CD14-positive monocyte (primary cell): ENCODE results near the gene ULBP2. TPM values are rescaled to one million over a fixed set of nuclear protein-coding genes. Genes with fewer than 3 reads are reported as not detected.
A peak's percentile ranks its signal among the peaks of the same experiment; 100 is the strongest.
"Not testable (repeated sequence)": the region's sequence is repeated elsewhere in the genome, so short reads cannot be mapped to it uniquely, and the experiment has no call there.

Source experiments
- DNase-seq, 3 donors: peaks; one replicate each; pipeline ENCODE4 v3.0.0-alpha.2; 2011 to 2022
- H2AFZ ChIP-seq: 2 replicates; pipeline ENCODE4 v1.6.0; 2012; ENCODE audit warnings: mild to moderate bottlenecking, low read depth, low read length, inconsistent platforms; ENCODE audit not compliant: insufficient read depth, poor library complexity, severe bottlenecking
- H3K27ac ChIP-seq, 2 donors: 1 replicate in 1 of 2; 2 replicates in 1 of 2; pipeline ENCODE4 v1.5.1; 2012 to 2013; ENCODE audit warnings: low read length in 2 of 2, control low read depth in 1 of 2, inconsistent platforms in 1 of 2, low read depth in 1 of 2, mild to moderate bottlenecking in 1 of 2
- H3K27me3 ChIP-seq, 2 donors: one replicate each; pipeline versions ENCODE4 v1.6.0 to v1.6.1; 2011 to 2013; ENCODE audit warnings: low read length in 2 of 2; ENCODE audit not compliant: control insufficient read depth in 2 of 2, insufficient read depth in 2 of 2
- H3K36me3 ChIP-seq, 2 donors: replicated peaks in 1 of 2; 1 replicate in 1 of 2; 2 replicates in 1 of 2; pipeline versions ENCODE4 v1.5.1 to v1.6.1; 2012 to 2013; ENCODE audit warnings: low read length in 2 of 2, control low read depth in 1 of 2, inconsistent platforms in 1 of 2, mild to moderate bottlenecking in 1 of 2; ENCODE audit not compliant: insufficient read depth in 2 of 2, control insufficient read depth in 1 of 2
- H3K4me1 ChIP-seq, 2 donors: 1 replicate in 1 of 2; 2 replicates in 1 of 2; pipeline versions ENCODE4 v1.5.1 to v1.6.1; 2012 to 2013; ENCODE audit warnings: low read length in 2 of 2, control low read depth in 1 of 2, inconsistent platforms in 1 of 2, mild to moderate bottlenecking in 1 of 2, moderate library complexity in 1 of 2; ENCODE audit not compliant: insufficient read depth in 2 of 2, control insufficient read depth in 1 of 2
- H3K4me2 ChIP-seq: replicated peaks from 2 replicates; pipeline ENCODE3; 2012; ENCODE audit warnings: low read length, moderate library complexity, mild to moderate bottlenecking; ENCODE audit not compliant: poor library complexity, severe bottlenecking; ENCODE audit errors: extremely low read depth
- H3K4me3 ChIP-seq, 3 experiments: fragments of 200-600 bp in 1 of 3; sonication (generic) in 1 of 3; replicated peaks in 1 of 3; 1 replicate in 2 of 3; 2 replicates in 1 of 3; pipeline ENCODE4 v1.5.1; 2011 to 2013; ENCODE audit warnings: low read length in 3 of 3, mild to moderate bottlenecking in 3 of 3, control low read depth in 2 of 3, low read depth in 2 of 3, inconsistent platforms in 1 of 3, moderate library complexity in 1 of 3
- H3K79me2 ChIP-seq: 2 replicates; pipeline ENCODE4 v1.6.0; 2012; ENCODE audit warnings: mild to moderate bottlenecking, control low read depth, inconsistent platforms, low read length, moderate library complexity; ENCODE audit not compliant: insufficient read depth
- H3K9ac ChIP-seq: 2 replicates; pipeline ENCODE4 v1.6.0; 2017; ENCODE audit warnings: low read length, mild to moderate bottlenecking; ENCODE audit not compliant: insufficient read depth, poor library complexity, severe bottlenecking
- H3K9me3 ChIP-seq, 2 donors: replicated peaks in 1 of 2; 1 replicate in 1 of 2; 2 replicates in 1 of 2; pipeline versions ENCODE4 v1.5.1 to v1.6.1; 2012 to 2013; ENCODE audit warnings: low read length in 2 of 2, control low read depth in 1 of 2; ENCODE audit not compliant: control insufficient read depth in 1 of 2, insufficient read depth in 1 of 2
- H4K20me1 ChIP-seq: 2 replicates; pipeline ENCODE4 v1.6.0; 2012; ENCODE audit warnings: mild to moderate bottlenecking, low read length, control low read depth, moderate library complexity; ENCODE audit not compliant: insufficient read depth
- H3K27ac Mint-ChIP-seq, 7 donors: one replicate each; pipeline ENCODE4 v1.8.0; 2020; ENCODE audit warnings: mild to moderate bottlenecking in 7 of 7, mixed read lengths in 7 of 7, moderate library complexity in 6 of 7, inconsistent platforms in 2 of 7
- H3K27me3 Mint-ChIP-seq, 3 donors: one replicate each; pipeline ENCODE4 v1.8.0; 2021 to 2022; ENCODE audit warnings: low read depth in 3 of 3, mild to moderate bottlenecking in 3 of 3, mixed read lengths in 3 of 3, moderate library complexity in 3 of 3, inconsistent platforms in 1 of 3
- H3K36me3 Mint-ChIP-seq, 2 donors: one replicate each; pipeline ENCODE4 v1.8.0; 2020; ENCODE audit warnings: mixed read lengths in 2 of 2, inconsistent platforms in 1 of 2, mild to moderate bottlenecking in 1 of 2
- H3K4me1 Mint-ChIP-seq: one replicate; pipeline ENCODE4 v1.8.0; 2020; ENCODE audit warnings: mild to moderate bottlenecking, mixed read lengths
- H3K4me3 Mint-ChIP-seq, 2 donors: one replicate each; pipeline ENCODE4 v1.8.0; 2020; ENCODE audit warnings: mild to moderate bottlenecking in 2 of 2, mixed read lengths in 2 of 2, moderate library complexity in 1 of 2
- H3K9me3 Mint-ChIP-seq, 7 donors: one replicate each; pipeline ENCODE4 v1.8.0; 2020 to 2022; ENCODE audit warnings: mixed read lengths in 7 of 7, mild to moderate bottlenecking in 6 of 7, moderate library complexity in 6 of 7, inconsistent platforms in 2 of 7
- CTCF ChIP-seq: fragments of 200-600 bp; IDR thresholded peaks from one replicate; pipeline ENCODE4 v1.8.0; 2022; ENCODE audit warnings: antibody characterized with exemption, mild to moderate bottlenecking
- WGBS: methylation state at CpG from one replicate; pipeline ENCODE4 v1.1.5; 2013; ENCODE audit warnings: missing lambda C conversion rate; ENCODE audit not compliant: insufficient coverage; 5-methylcytosine and 5-hydroxymethylcytosine counted together
- intact Hi-C, 2 donors: fragments of 100-400 bp; cut with micrococcal nuclease; formaldehyde crosslinking; loops; one replicate each; pipeline versions ENCODE4 v1.15.0 to v1.15.1; 2023
- polyA plus RNA-seq, 3 donors: library from polyadenylated mRNA; depleted of rRNA in 1 of 3; unstranded in 2 of 3; stranded (reverse) in 1 of 3; fragments of 300-500 nt in 2 of 3; fragments of >200 nt in 1 of 3; fragmentation: Illumina TruSeq in 2 of 3; gene quantifications; 1 replicate in 2 of 3; 2 replicates in 1 of 3; pipeline ENCODE4 v1.2.3, GENCODE V29; 2012 to 2021

The ULBP2 gene
- polyA plus RNA-seq, 3 donors: 0.31 to 0.49 TPM; not detected in 1

DNA sequence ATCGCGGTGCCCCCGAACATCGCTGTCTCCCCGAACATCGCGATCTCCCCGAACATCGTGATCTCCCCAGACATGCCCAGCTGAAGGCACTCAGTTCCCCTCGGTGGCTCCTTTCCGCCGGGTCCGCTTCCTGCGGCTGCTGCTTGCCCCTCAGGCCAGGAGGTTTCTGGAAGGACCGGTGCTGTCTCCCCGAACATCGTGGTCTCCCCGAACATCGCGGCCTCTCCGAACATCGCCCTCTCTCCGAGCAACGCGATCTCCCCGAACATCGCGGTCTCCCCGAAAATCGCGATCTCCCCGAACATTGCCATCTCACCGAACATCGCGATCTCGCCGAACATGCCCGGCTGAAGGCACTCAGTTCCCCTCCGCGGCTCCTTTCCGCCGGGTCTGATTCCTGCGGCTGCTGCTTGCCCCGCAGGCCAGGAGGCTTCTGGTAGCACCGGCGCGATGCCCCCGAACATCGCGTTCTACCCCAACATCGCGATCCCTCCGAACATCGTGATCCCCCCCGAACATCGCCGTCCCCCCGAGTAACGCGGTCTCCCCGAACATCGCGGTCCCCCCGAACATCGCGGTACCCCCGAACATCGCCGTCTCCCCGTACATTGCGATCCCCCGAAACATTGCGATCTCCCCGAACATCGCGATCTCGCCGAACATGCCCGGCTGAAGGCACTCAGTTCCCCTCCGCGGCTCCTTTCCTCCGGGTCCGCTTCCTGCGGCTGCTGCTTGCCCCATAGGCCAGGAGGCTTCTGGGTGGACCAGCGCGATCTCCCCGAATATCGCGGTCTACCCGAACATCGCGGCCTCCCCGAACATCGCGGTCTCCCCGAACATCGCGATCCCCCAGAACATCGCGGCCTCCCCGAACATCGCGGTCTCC is 22.7 kb downstream of the ULBP2 start:
- peak overlapping the region; percentile 43 to 93 (median 84) for H3K27ac Mint-ChIP-seq
- Histone ChIP-seq H2AFZ (peak overlapping the region; percentile 80), H3K4me2 (peak overlapping the region; percentile 71), H4K20me1 (peaks cover 3% of the 10 kb centered on the region), H3K27me3 (peaks cover 12 to 91% of the 10 kb centered on the region in 2 donors), H3K4me1 (peaks cover 24 to 25% of the 10 kb centered on the region in 2 donors), H3K27ac (peak overlapping the region in 1 of 2 donors; percentile 47), H3K79me2 (no peaks in the 10 kb centered on the region), H3K9ac (peak overlapping the region; percentile 60), H3K4me3 (peak overlapping the region; percentile 16 to 77 (median 50)), H3K36me3 (no peaks in the 10 kb centered on the region), H3K9me3 (peaks cover 12 to 15% of the 10 kb centered on the region in 2 donors)
- WGBS: 1% methylated on average over 102 of the region's 103 CpGs
- DNase-seq: peak in 2 of 3 donors; percentile 12 to 22
- intact Hi-C loops: no loop called here
- peaks cover 12 to 14% of the 10 kb centered on the region in 2 donors for H3K36me3 Mint-ChIP-seq
- H3K4me1 Mint-ChIP-seq: peaks cover 24% of the 10 kb centered on the region
- H3K4me3 Mint-ChIP-seq: peak overlapping the region; percentile 87 to 96
- TF ChIP-seq CTCF: no peak
- peaks cover 61 to 95% (median 82%) of the 10 kb centered on the region in 3 donors for H3K27me3 Mint-ChIP-seq
- peaks cover 5 to 29% (median 22%) of the 10 kb centered on the region in 7 donors for H3K9me3 Mint-ChIP-seq

GRCh38 chr6:149965194-149966020 is 23.6 kb downstream of the ULBP2 start:
- 10% methylated on average over 36 of the region's 38 CpGs for WGBS
- Mint-ChIP-seq H3K4me3 (peak overlapping the region; percentile 87 to 96), H3K36me3 (peaks cover 12 to 14% of the 10 kb centered on the region in 2 donors), H3K4me1 (peaks cover 24% of the 10 kb centered on the region), H3K27ac (peak overlapping the region in 5 of 7 donors; percentile 59 to 93 (median 88)), H3K27me3 (peaks cover 58 to 92% (median 78%) of the 10 kb centered on the region in 3 donors), H3K9me3 (peaks cover 5 to 30% (median 22%) of the 10 kb centered on the region in 7 donors)
- Histone ChIP-seq H3K4me1 (peaks cover 24 to 25% of the 10 kb centered on the region in 2 donors), H3K9me3 (peaks cover 12 to 15% of the 10 kb centered on the region in 2 donors), H3K4me2 (peak overlapping the region; percentile 71), H3K27me3 (peaks cover 12 to 91% of the 10 kb centered on the region in 2 donors), H4K20me1 (peaks cover 3% of the 10 kb centered on the region), H3K36me3 (no peaks in the 10 kb centered on the region), H3K79me2 (no peaks in the 10 kb centered on the region), H3K27ac (no peak overlapping the region), H3K4me3 (peak overlapping the region in 1 of 3 experiments; percentile 77), H2AFZ (peak overlapping the region; percentile 80), H3K9ac (no peak overlapping the region)
- TF ChIP-seq CTCF: no peak
- intact Hi-C loops: no loop called here
- peak; percentile 21 to 29 (median 27) for DNase-seq

DNA sequence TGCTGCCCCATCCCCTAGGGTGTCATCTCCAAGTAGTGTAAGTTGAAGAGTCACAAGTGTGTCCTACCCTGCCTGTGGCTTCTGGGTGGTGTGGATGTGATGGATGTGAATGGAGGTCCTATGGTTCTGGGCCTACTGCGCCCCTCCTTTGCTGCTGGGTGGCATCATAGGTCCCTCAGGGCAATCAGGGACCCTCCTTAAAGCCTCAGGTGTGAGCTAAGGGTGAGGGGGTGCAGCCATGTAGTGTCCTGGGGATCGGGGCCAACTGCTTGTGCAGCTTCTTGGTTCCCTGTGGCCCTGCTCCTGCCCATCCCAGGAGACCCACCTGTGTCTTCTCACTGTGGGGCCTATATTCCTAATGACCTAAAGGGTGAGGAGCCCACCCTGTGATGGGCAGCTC is 24.5 kb downstream of the ULBP2 start:
- DNase-seq, H3K4me2 ChIP-seq, H3K4me3 ChIP-seq, H3K79me2 ChIP-seq, H2AFZ ChIP-seq, H3K27ac Mint-ChIP-seq, H3K9ac ChIP-seq, H3K36me3 ChIP-seq, intact Hi-C loops, H3K27ac ChIP-seq, H4K20me1 ChIP-seq: not testable (repeated sequence)
- 92% methylated on average over 2 of the region's 2 CpGs for WGBS
- Mint-ChIP-seq H3K4me1 (peaks cover 24% of the 10 kb centered on the region), H3K36me3 (peaks cover 12% of the 10 kb centered on the region in 2 donors), H3K4me3 (peak overlapping the region in 1 of 2 donors; percentile 96), H3K27me3 (peaks cover 58 to 89% (median 77%) of the 10 kb centered on the region in 3 donors), H3K9me3 (peaks cover 5 to 30% (median 22%) of the 10 kb centered on the region in 7 donors)
- peaks cover 24 to 25% of the 10 kb centered on the region in 2 donors for H3K4me1 ChIP-seq
- H3K9me3 ChIP-seq: peaks cover 12 to 15% of the 10 kb centered on the region in 2 donors
- peaks cover 12 to 82% of the 10 kb centered on the region in 2 donors for H3K27me3 ChIP-seq
